GM12878 (cell line): ENCODE data around the gene KIAA0408. TPM values are rescaled to one million over a fixed set of nuclear protein-coding genes. Genes with fewer than 3 reads are reported as not detected.

ENCODE experiments used
- ATAC-seq: fragments of 200-7000 bp; cut with Tn5 transposase; 3 replicates; pipeline ENCODE4 v1.9.1; 2020; ENCODE audit warnings: mild to moderate bottlenecking, moderate library complexity
- BruUV-seq: library from RNA; stranded (reverse); fragments of 400-500 nt; replicated peaks from 2 replicates; lab custom pipeline; 2021; lab: Mats Ljungman, UMichigan
- CTCF ChIA-PET: fragments of 300-600 bp; sonication (Branson Sonifier 250); formaldehyde crosslinking; extraction: SDS; loops from one replicate; lab custom pipeline; 2021; ENCODE audit warnings: inconsistent platforms; lab: Yijun Ruan, JAX
- POLR2A ChIA-PET: fragments of 350-600 bp; formaldehyde crosslinking; extraction: SDS; loops from one replicate; lab custom pipeline; 2021; ENCODE audit warnings: inconsistent platforms; lab: Charles Lee
- RAD21 ChIA-PET: fragments of 300-600 bp; sonication (Branson Sonifier 250); formaldehyde crosslinking; loops from one replicate; lab custom pipeline; 2023; ENCODE audit warnings: antibody characterized with exemption; ENCODE audit not compliant: unreplicated experiment; lab: Charles Lee
- SMC1A ChIA-PET: fragments of 300-600 bp; sonication (Branson Sonifier 250); formaldehyde crosslinking; loops from one replicate; lab custom pipeline; 2023; ENCODE audit not compliant: unreplicated experiment, uncharacterized antibody; lab: Charles Lee
- DNase-seq: peaks from one replicate; pipeline ENCODE4 v3.0.0-alpha.2; 2011; ENCODE audit warnings: low read depth, low spot score
- FAIRE-seq: peaks from 3 replicates; lab custom pipeline; 2011; peaks lifted over from hg19 to GRCh38; lab: Jason Lieb, UNC
- H2AFZ ChIP-seq: 2 replicates; pipeline ENCODE4 v1.6.0; 2011; ENCODE audit warnings: low read depth, low read length, control low read depth; ENCODE audit not compliant: control insufficient read depth
- H3K27ac ChIP-seq: 2 replicates; pipeline ENCODE4 v1.5.1; 2011; ENCODE audit warnings: control low read depth; ENCODE audit not compliant: control insufficient read depth, insufficient read depth
- H3K27me3 ChIP-seq, 2 experiments: replicated peaks in 1 of 2; 2 replicates each; pipeline versions ENCODE4 v1.6.0 to v1.6.1; 2011; ENCODE audit warnings: low read length in 1 of 2; ENCODE audit not compliant: control insufficient read depth in 2 of 2, insufficient read depth in 2 of 2
- H3K36me3 ChIP-seq, 2 experiments: 2 replicates each; pipeline ENCODE4 v1.5.1; 2011; ENCODE audit warnings: low read length in 1 of 2; ENCODE audit not compliant: control insufficient read depth in 2 of 2, insufficient read depth in 2 of 2
- H3K4me1 ChIP-seq: 2 replicates; pipeline ENCODE4 v1.6.1; 2011; ENCODE audit warnings: mild to moderate bottlenecking, low read length, moderate library complexity, mixed read lengths; ENCODE audit not compliant: control insufficient read depth, insufficient read depth
- H3K4me2 ChIP-seq: 2 replicates; pipeline ENCODE4 v1.6.0; 2011; ENCODE audit warnings: control low read depth; ENCODE audit not compliant: control insufficient read depth, insufficient read depth
- H3K4me3 ChIP-seq: fragments of 200-600 bp; sonication (generic); 2 replicates; pipeline ENCODE4 v1.5.1; 2016
- H3K79me2 ChIP-seq: 2 replicates; pipeline ENCODE4 v1.6.0; 2011; ENCODE audit warnings: low read length; ENCODE audit not compliant: control insufficient read depth, insufficient read depth
- H3K9ac ChIP-seq: 2 replicates; pipeline ENCODE4 v1.8.0; 2011; ENCODE audit warnings: low read length, control low read depth, mixed read lengths; ENCODE audit not compliant: control insufficient read depth, insufficient read depth
- H3K9me3 ChIP-seq: replicated peaks from 3 replicates; pipeline ENCODE4 v1.5.1; 2011; ENCODE audit warnings: mild to moderate bottlenecking, low read length; ENCODE audit not compliant: control insufficient read depth, insufficient read depth
- H4K20me1 ChIP-seq: 2 replicates; pipeline ENCODE4 v1.6.0; 2011; ENCODE audit not compliant: control insufficient read depth, insufficient read depth
- CREM ChIP-seq: IDR thresholded peaks from 2 replicates; pipeline ENCODE4 v1.6.1; 2014; ENCODE audit warnings: antibody characterized with exemption, low read depth
- ESRRA ChIP-seq: IDR thresholded peaks from 2 replicates; pipeline ENCODE4 v1.6.1; 2012; ENCODE audit warnings: mild to moderate bottlenecking, low read length, improper control_type of control experiment
- MYC ChIP-seq: IDR thresholded peaks from 2 replicates; pipeline ENCODE4 v1.6.1; 2011; ENCODE audit warnings: mild to moderate bottlenecking, low read length, moderate library complexity, inconsistent platforms; ENCODE audit not compliant: insufficient read depth, insufficient replicate concordance, insufficient read length, severe bottlenecking
- NBN ChIP-seq: fragments of 450-650 bp; IDR thresholded peaks from 2 replicates; pipeline ENCODE4 v1.6.1; 2016
- PBX3 ChIP-seq: IDR thresholded peaks from 2 replicates; pipeline ENCODE4 v1.6.1; 2011; ENCODE audit warnings: mild to moderate bottlenecking, low read depth, low read length, moderate library complexity; ENCODE audit not compliant: insufficient replicate concordance
- PML ChIP-seq: IDR thresholded peaks from 2 replicates; pipeline ENCODE4 v1.6.1; 2012; ENCODE audit warnings: low read length, inconsistent platforms
- ZNF207 ChIP-seq: fragments of 450-650 bp; IDR thresholded peaks from 2 replicates; pipeline ENCODE4 v1.6.1; 2014; ENCODE audit warnings: antibody characterized with exemption, mild to moderate bottlenecking, borderline replicate concordance
- ZNF274 ChIP-seq: IDR thresholded peaks from one replicate; pipeline ENCODE4 v1.8.0; 2011; ENCODE audit not compliant: insufficient read length, insufficient read depth
- in situ Hi-C: fragments of 300-500 bp; cut with MboI; formaldehyde crosslinking; loops from 9 replicates; pipeline ENCODE4 v1.14.3; 2018; ENCODE audit warnings: mixed read lengths
- intact Hi-C: fragments of 100-400 bp; cut with micrococcal nuclease; formaldehyde crosslinking; loops from one replicate; pipeline ENCODE4 v1.14.2; 2022; ENCODE audit not compliant: unreplicated experiment
- polyA plus RNA-seq, 11 experiments: library from polyadenylated mRNA; depleted of rRNA in 4 of 11; unstranded in 6 of 11; stranded (reverse) in 5 of 11; fragments of >200 nt; fragmentation: Nextera tagmentation in 4 of 11; fragmentation: Illumina TruSeq in 1 of 11; extraction: Ambion mirVana in 4 of 11; extraction: Trizol in 1 of 11; gene quantifications; 1 replicate in 1 of 11; 2 replicates in 10 of 11; pipeline versions ENCODE4 v1.2.1 to v1.2.3, GENCODE V29; 2011 to 2016; ENCODE audit warnings: inconsistent platforms in 2 of 11, missing spikeins in 2 of 11, low read depth in 1 of 11
- total RNA-seq, 4 experiments: library from RNA; depleted of rRNA in 3 of 4; stranded (reverse); fragments of >200 nt in 3 of 4; fragmentation: Illumina TruSeq in 1 of 4; extraction: Trizol in 1 of 4; gene quantifications; 2 replicates each; pipeline versions ENCODE4 v1.2.1 to v1.2.3, GENCODE V29; 2013 to 2021

The KIAA0408 gene
- total and polyA plus RNA-seq, 10 of the 15 experiments (the other 5 are each of a cell fraction or from before 2014, with no cell fraction given): 0.03 to 0.30 (median 0.06) TPM; not detected in 4

GRCh38 chr6:127452803-127453202, 6.4 kb downstream of the KIAA0408 start:
- no peak overlapping the region for H3K9ac ChIP-seq
- ChIA-PET RAD21 (no interaction called here), CTCF (interaction anchor here (1.0 kb wide), 2 partner anchors 11 to 13 kb away, joined by 3 read pairs; no protein-coding TSS in a partner anchor), POLR2A (interaction anchor here (0.6 kb wide), 1 partner anchor 70 kb away, joined by 3 read pairs; no protein-coding TSS in a partner anchor), SMC1A (interaction anchor here (0.5 to 1.1 kb wide), 3 partner anchors 43 to 64 kb away, joined by 3 read pairs; no protein-coding TSS in a partner anchor)
- no peak overlapping the region for H3K27ac ChIP-seq
- no peak overlapping the region for H3K4me2 ChIP-seq
- H4K20me1 ChIP-seq: no peaks in the 10 kb centered on the region
- H2AFZ ChIP-seq: no peak overlapping the region
- BruUV-seq: no TSS peak
- FAIRE-seq: no peak
- no peaks in the 10 kb centered on the region for H3K9me3 ChIP-seq
- no peak overlapping the region for H3K4me3 ChIP-seq
- H3K27me3 ChIP-seq: peaks cover 0 to 2% of the 10 kb centered on the region in 2 experiments; a peak in 2 of 4 replicates
- H3K36me3 ChIP-seq: no peaks in the 10 kb centered on the region
- in situ Hi-C loops: no loop called here
- no peaks in the 10 kb centered on the region for H3K4me1 ChIP-seq
- no peak for DNase-seq
- no peak for ATAC-seq
- intact Hi-C loops: no loop called here
- TF ChIP-seq MYC: no peak
- no peak for TF ChIP-seq ESRRA
- no peak for TF ChIP-seq PBX3
- TF ChIP-seq NBN: no peak
- no peak for TF ChIP-seq PML
- no peak for TF ChIP-seq ZNF207
- TF ChIP-seq ZNF274: no peak
- no peak for TF ChIP-seq CREM
- no peaks in the 10 kb centered on the region for H3K79me2 ChIP-seq
